ENCODE data around the gene SLC41A3.

The SLC41A3 gene

DNA sequence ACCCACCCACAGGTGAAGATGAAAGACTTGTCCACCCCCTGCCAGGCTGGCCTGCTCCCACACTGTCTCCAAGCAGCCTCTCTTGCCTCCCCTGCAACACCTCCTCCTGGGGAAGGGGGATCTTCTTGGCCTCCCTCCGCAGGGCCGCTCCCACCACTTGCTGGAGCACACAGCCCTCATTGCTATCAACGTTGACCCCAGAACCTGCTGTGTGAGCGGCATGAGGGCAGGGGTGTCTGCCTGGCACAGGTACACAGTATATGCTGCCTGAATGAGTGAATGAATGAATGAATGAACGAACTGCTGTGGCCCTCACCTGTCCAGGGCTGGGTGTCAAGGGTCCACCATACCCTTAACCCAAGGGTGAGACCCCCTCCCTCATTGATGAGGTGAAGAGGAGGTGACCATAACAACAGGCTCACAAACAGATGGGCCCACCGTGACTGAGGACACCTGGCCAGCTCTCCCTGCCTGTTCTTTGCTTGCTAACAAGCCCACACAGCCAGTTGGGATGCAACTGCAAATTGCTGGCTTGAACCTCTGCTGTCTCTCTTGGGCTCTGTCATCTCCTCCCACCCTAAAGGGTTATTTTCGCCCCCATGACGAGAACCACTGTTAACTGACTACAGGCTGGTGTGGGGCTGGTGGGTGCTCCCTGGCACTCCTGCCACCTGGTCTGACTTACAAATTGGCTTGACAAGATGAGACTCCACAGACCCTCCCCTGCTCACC lies 22.5 kb downstream of the SLC41A3 start:
- H3K27ac ChIP-seq: no peak overlapping the region
- no peak for TF ChIP-seq ZFX (IDR thresholded peaks at IDR 0.05)
- TF ChIP-seq, protein P1, sequence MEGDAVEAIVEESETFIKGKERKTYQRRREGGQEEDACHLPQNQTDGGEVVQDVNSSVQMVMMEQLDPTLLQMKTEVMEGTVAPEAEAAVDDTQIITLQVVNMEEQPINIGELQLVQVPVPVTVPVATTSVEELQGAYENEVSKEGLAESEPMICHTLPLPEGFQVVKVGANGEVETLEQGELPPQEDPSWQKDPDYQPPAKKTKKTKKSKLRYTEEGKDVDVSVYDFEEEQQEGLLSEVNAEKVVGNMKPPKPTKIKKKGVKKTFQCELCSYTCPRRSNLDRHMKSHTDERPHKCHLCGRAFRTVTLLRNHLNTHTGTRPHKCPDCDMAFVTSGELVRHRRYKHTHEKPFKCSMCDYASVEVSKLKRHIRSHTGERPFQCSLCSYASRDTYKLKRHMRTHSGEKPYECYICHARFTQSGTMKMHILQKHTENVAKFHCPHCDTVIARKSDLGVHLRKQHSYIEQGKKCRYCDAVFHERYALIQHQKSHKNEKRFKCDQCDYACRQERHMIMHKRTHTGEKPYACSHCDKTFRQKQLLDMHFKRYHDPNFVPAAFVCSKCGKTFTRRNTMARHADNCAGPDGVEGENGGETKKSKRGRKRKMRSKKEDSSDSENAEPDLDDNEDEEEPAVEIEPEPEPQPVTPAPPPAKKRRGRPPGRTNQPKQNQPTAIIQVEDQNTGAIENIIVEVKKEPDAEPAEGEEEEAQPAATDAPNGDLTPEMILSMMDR (conservative IDR thresholded peaks at IDR 0.05): no peak

DNA sequence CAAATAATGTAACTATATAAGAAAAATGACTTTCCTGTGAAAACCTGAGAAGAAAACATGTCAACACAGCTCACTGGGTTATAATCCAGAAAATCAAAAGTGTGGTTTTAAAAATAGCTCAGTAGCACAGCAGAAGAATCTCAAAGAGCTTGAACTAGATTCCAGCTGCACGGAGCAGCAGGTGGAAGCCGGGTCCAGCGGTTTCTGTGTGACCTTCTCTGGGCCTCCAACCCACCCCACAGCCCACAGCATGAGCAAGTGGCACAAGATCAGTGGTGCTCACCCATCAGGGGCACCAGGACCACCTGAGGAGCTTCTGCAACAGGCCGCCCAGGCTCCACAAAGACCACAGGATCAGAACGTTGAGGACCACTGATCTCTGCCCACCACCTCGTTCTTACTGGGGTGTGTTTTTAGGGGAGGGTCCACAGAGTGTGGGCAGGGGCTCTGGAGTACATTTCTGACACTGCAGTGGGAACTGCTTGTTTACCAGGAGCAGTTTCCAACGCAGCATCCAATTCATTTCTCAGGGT lies 23.2 kb downstream of the SLC41A3 start:
- TF ChIP-seq, protein P1 (conservative IDR thresholded peaks at IDR 0.05): no peak
- no peak for TF ChIP-seq ZFX (IDR thresholded peaks at IDR 0.05)
- no peak overlapping the region for H3K27ac ChIP-seq

DNA sequence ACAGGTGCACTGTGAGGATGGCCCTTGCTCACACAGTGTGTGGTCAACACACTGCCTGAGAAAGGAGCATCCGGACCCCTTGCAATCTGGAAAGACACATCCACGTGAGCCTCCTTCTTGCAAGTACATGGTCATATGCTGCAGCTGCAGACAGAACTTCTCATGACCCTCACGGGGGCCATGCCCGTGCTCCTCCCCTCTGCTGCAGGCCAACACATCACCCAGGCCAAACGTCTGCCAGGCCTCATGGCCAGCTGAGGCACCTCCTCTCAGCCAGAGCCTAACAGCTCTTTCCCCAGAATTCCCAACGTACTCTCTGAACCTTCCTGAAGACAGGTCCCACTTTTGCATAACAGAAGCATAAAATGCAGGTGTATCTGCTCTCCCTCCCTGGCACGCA lies 25.3 kb downstream of the SLC41A3 start:
- no peak for TF ChIP-seq ZFX (IDR thresholded peaks at IDR 0.05)
- TF ChIP-seq, protein P1 (conservative IDR thresholded peaks at IDR 0.05): no peak
- no peak overlapping the region for H3K27ac ChIP-seq

DNA sequence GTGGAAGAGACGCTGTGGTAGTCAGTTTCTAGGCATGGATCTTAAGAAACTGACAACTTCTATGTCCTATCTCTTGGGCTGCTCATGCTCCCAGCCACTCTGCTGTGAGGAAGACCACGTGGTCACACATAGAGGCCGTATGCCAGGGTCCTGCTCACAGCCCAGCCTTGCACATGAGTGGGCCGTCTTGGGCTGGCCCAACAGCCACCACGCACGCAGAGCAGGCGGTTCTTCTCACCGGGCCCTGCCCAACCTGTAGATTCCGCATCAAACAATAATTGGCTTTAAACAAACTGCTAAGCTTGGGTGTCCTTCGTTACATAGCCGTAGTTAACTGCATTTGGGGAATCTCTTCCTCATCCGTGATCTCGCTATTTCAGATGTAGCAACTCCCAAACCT lies 26.0 kb downstream of the SLC41A3 start:
- no peak for TF ChIP-seq ZFX (IDR thresholded peaks at IDR 0.05)
- TF ChIP-seq, protein P1 (conservative IDR thresholded peaks at IDR 0.05): no peak
- H3K27ac ChIP-seq: no peak overlapping the region

DNA sequence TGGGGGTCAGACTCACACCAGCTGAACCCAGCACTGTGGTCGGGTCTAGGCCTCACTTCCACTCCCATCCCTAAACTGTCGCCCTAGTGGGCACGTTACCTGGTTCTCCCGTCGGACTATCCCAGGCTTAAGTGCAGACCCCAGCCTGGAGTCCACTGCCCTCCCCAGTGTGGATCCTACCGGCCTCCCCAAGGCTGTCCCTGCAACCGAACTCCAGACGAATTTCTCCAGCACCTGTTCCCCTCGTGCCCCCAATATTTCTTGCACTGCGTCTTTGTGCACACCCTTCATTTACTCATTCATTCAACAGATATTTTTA lies 26.5 kb downstream of the SLC41A3 start:
- H3K27ac ChIP-seq: no peak overlapping the region
- TF ChIP-seq, protein P1 (conservative IDR thresholded peaks at IDR 0.05): no peak
- TF ChIP-seq ZFX (IDR thresholded peaks at IDR 0.05): no peak

DNA sequence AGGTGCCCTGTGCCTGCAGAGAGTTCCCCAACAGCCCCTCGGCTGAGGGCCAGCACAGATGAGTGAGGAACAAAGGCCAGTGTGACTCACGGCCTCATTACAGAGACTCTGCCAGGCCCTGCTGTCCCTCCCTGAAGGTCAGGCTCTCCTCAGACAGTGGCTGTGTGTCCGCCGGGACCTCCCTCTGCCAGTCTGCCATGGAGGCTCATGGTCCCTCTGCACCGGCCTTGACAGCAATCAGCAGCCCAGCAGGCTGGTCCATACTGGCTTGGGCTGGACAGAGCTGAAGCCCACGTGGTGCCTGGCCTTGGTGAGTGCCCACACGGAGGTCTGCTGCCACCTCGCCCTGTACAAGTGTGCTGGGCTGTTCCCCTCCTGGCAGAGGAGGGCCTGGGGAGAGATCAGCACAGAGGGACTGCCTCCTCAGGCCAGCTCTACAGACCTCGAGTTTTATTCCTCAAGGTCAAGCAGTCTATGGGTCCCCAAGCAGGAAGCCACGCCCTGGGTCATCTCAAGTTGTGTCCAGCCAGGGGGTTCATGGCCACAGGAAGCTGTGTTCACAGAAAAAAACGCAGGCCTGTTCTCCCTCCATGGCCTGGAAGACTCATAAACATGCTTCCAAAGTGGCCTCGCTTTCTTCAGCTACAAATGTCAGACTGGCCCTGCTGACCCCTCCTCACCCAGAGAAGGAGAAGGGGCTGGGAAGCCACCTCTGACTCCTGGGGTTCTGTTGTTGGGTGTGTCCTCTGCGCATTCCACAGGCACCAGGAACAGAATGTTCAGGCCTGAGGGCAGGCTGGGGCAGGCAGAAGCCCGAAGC lies 27.0 kb downstream of the SLC41A3 start:
- no peak for TF ChIP-seq ZFX (IDR thresholded peaks at IDR 0.05)
- no peak overlapping the region for H3K27ac ChIP-seq

DNA sequence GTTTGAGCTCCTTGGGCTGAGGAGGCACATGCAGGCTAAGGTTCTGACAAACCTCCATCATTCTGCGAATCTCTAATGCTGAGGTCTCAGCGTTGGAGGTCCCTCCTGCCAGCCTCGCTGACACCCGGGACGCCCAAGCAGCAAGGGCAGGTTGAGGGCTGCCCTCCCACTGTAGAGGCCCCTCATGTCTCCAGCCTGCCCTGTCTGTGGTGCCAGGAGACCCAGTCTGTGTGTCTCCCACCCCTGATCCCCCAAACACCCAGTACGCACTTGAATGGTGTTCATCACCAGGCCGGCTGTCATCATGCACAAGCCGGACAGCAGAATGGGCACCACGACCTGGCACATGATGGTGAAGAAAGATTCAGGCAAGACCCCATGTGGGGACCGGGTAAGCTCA lies 27.8 kb downstream of the SLC41A3 start:
- H3K27ac ChIP-seq: no peak overlapping the region
- no peak for TF ChIP-seq ZFX (IDR thresholded peaks at IDR 0.05)
- TF ChIP-seq, protein P1 (conservative IDR thresholded peaks at IDR 0.05): no peak

Data from C4-2B (cell line).